ENCODE data around the gene GEMIN4. TPM values are rescaled to one million over a fixed set of nuclear protein-coding genes. Genes with fewer than 3 reads are reported as not detected.

Gene GEMIN4
- total RNA-seq, 1 donor: 8.7 TPM

GRCh38 chr17:746783-747629 is 5.1 kb downstream of the GEMIN4 start:
- peaks cover 31% of the 10 kb centered on the region for H4K20me1 ChIP-seq (ENCODE audit: insufficient read depth, low read length)

GRCh38 chr17:746181-746580 is 5.9 kb downstream of the GEMIN4 start:
- H3K27ac ChIP-seq (ENCODE audit: low read depth, low read length): no peak overlapping the region
- TF ChIP-seq, protein P1, sequence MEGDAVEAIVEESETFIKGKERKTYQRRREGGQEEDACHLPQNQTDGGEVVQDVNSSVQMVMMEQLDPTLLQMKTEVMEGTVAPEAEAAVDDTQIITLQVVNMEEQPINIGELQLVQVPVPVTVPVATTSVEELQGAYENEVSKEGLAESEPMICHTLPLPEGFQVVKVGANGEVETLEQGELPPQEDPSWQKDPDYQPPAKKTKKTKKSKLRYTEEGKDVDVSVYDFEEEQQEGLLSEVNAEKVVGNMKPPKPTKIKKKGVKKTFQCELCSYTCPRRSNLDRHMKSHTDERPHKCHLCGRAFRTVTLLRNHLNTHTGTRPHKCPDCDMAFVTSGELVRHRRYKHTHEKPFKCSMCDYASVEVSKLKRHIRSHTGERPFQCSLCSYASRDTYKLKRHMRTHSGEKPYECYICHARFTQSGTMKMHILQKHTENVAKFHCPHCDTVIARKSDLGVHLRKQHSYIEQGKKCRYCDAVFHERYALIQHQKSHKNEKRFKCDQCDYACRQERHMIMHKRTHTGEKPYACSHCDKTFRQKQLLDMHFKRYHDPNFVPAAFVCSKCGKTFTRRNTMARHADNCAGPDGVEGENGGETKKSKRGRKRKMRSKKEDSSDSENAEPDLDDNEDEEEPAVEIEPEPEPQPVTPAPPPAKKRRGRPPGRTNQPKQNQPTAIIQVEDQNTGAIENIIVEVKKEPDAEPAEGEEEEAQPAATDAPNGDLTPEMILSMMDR (IDR thresholded peaks at IDR 0.05; ENCODE audit: extremely low read depth, low read depth, low read length): no peak
- H3K27me3 ChIP-seq (ENCODE audit: insufficient read depth, low read length): no peaks in the 10 kb centered on the region
- no peaks in the 10 kb centered on the region for H3K9me3 ChIP-seq (ENCODE audit: low read depth, low read length)
- H3K4me3 ChIP-seq (ENCODE audit: insufficient read depth, low read length): no peak overlapping the region
- no peak overlapping the region for H2AFZ ChIP-seq (ENCODE audit: low read length)
- H4K20me1 ChIP-seq (ENCODE audit: insufficient read depth, low read length): peaks cover 38% of the 10 kb centered on the region
- DNase-seq (ENCODE audit: insufficient read length, low spot score, missing footprints): no peak
- H3K4me2 ChIP-seq (ENCODE audit: insufficient read depth, low read length): no peak overlapping the region
- H3K36me3 ChIP-seq (ENCODE audit: insufficient read depth, low read length): peaks cover 65% of the 10 kb centered on the region
- H3K79me2 ChIP-seq (ENCODE audit: insufficient read depth, low read length): peaks cover 87% of the 10 kb centered on the region
- peaks cover 7% of the 10 kb centered on the region for H3K4me1 ChIP-seq (ENCODE audit: insufficient read depth, low read length)

More at GRCh38 chr17:746783-747629, 5.1 kb downstream of the GEMIN4 start:
- Histone ChIP-seq H3K4me3 (ENCODE audit: insufficient read depth, low read length) (no peak overlapping the region), H2AFZ (ENCODE audit: low read length) (no peak overlapping the region), H3K27me3 (ENCODE audit: insufficient read depth, low read length) (no peaks in the 10 kb centered on the region), H3K9me3 (ENCODE audit: low read depth, low read length) (no peaks in the 10 kb centered on the region), H3K4me2 (ENCODE audit: insufficient read depth, low read length) (no peak overlapping the region), H3K4me1 (ENCODE audit: insufficient read depth, low read length) (peaks cover 12% of the 10 kb centered on the region), H3K27ac (ENCODE audit: low read depth, low read length) (no peak overlapping the region), H3K36me3 (ENCODE audit: insufficient read depth, low read length) (peaks cover 57% of the 10 kb centered on the region), H3K79me2 (ENCODE audit: insufficient read depth, low read length) (peaks cover 88% of the 10 kb centered on the region)
- no peak for DNase-seq (ENCODE audit: insufficient read length, low spot score, missing footprints)
- TF ChIP-seq, protein P1 (IDR thresholded peaks at IDR 0.05; ENCODE audit: extremely low read depth, low read depth, low read length): no peak

GRCh38 chr17:745406-745805 is 6.7 kb downstream of the GEMIN4 start:
- Histone ChIP-seq H3K9me3 (ENCODE audit: low read depth, low read length) (no peaks in the 10 kb centered on the region), H4K20me1 (ENCODE audit: insufficient read depth, low read length) (peaks cover 41% of the 10 kb centered on the region), H3K27me3 (ENCODE audit: insufficient read depth, low read length) (no peaks in the 10 kb centered on the region), H3K4me2 (ENCODE audit: insufficient read depth, low read length) (no peak overlapping the region), H2AFZ (ENCODE audit: low read length) (no peak overlapping the region), H3K36me3 (ENCODE audit: insufficient read depth, low read length) (peaks cover 73% of the 10 kb centered on the region), H3K4me1 (ENCODE audit: insufficient read depth, low read length) (no peaks in the 10 kb centered on the region), H3K27ac (ENCODE audit: low read depth, low read length) (no peak overlapping the region), H3K79me2 (ENCODE audit: insufficient read depth, low read length) (peaks cover 87% of the 10 kb centered on the region), H3K4me3 (ENCODE audit: insufficient read depth, low read length) (no peak overlapping the region)
- TF ChIP-seq, protein P1 (IDR thresholded peaks at IDR 0.05; ENCODE audit: extremely low read depth, low read depth, low read length): no peak
- no peak for DNase-seq (ENCODE audit: insufficient read length, low spot score, missing footprints)

GRCh38 chr17:744937-745336 is 7.1 kb downstream of the GEMIN4 start:
- Histone ChIP-seq H3K79me2 (ENCODE audit: insufficient read depth, low read length) (peaks cover 87% of the 10 kb centered on the region), H3K4me3 (ENCODE audit: insufficient read depth, low read length) (no peak overlapping the region), H4K20me1 (ENCODE audit: insufficient read depth, low read length) (peaks cover 43% of the 10 kb centered on the region), H3K4me1 (ENCODE audit: insufficient read depth, low read length) (no peaks in the 10 kb centered on the region), H3K27ac (ENCODE audit: low read depth, low read length) (no peak overlapping the region), H3K27me3 (ENCODE audit: insufficient read depth, low read length) (no peaks in the 10 kb centered on the region), H3K4me2 (ENCODE audit: insufficient read depth, low read length) (no peak overlapping the region), H3K9me3 (ENCODE audit: low read depth, low read length) (no peaks in the 10 kb centered on the region), H3K36me3 (ENCODE audit: insufficient read depth, low read length) (peaks cover 77% of the 10 kb centered on the region), H2AFZ (ENCODE audit: low read length) (no peak overlapping the region)
- TF ChIP-seq, protein P1 (IDR thresholded peaks at IDR 0.05; ENCODE audit: extremely low read depth, low read depth, low read length): no peak
- no peak for DNase-seq (ENCODE audit: insufficient read length, low spot score, missing footprints)

Measured in osteoblast (primary cell).